ENCODE results near the gene UCN.
A peak's percentile ranks its signal among the peaks of the same experiment; 100 is the strongest.
"Not testable (repeated sequence)": the region's sequence is repeated elsewhere in the genome, so short reads cannot be mapped to it uniquely, and the experiment has no call there.

Gene UCN

DNA sequence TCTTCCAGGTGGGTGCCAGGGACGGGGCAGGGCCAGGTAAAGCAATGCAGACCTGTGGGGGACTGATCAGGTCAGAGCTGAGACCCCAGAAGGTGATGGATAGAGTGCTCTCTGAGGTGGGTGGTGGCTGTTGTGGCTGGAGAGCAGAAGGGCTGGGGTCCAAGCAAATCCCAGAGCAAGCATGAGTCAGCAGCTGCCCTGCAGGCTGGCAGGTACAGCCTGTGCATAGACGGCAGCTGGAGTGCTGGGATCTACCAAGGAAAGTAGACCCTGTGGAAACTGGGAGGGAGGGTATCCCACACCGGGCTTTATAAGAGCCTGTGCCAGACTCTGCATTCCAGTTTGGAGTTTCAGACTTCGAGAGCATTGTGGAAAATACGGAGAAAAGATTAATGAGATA lies 25.4 kb downstream of the UCN start:
- no peak for DNase-seq (ENCODE audit: low read depth)

DNA sequence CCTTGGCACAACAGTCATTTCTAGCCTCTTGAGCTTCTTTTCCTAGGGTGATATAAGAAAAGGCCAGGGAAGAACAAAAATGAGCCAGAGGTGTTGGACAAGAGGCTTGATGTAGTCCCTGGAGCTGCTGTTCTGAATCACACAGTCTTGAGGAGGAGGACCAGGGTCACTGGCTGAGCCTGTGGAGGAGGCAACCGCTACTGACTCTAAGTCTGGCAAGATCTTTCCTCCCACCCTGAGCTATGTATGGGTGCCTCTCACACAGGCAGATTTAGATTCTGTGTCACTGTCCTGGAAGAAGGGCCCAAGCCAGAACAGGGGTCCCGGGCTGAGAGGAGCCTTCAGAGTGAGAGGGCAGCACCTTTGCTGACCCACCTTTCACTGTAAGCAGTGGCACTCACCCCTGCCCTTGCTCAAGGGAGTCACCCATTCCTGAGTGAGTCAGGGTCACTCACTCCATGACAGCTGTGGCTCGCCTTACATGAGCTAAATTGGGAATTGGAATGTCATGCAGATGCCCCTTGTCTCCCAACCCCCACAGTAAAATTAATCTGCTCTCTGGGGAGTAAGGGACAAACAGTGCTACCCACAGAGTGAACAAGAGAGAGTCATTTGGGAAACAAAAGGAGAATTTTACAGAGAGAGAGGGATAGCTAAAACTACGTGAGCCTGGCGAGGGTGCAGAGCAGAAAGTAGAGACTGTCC lies 26.2 kb downstream of the UCN start, which contains the start of gene TRIM54:
Gene TRIM54, plus strand, starts transcription at position 575 of the 705 bp plus-strand sequence. CDS start 303 bp downstream, outside the sequence.
- DNase-seq (ENCODE audit: low read depth): no peak

DNA sequence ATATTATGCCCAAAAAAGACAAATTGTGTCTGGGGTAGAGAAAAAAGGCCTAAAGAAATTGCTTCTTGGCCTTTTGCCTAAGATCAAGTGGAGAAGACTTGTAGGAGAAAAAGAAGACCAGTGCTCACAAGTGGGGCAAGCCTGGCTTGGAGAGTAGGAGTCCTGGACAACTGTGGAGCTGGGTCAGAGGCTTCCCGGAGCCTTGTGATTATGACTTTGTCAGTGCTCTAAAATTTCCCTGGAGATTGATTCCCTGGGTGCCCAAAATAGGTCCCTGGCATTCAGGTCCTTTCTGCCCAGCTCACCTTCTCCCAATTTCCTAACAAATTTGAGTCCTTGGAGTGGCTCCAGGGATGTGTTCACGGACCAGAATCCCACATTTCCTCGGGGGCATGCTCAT lies 26.8 kb downstream of the UCN start:
- DNase-seq (ENCODE audit: low read depth): no peak

DNA sequence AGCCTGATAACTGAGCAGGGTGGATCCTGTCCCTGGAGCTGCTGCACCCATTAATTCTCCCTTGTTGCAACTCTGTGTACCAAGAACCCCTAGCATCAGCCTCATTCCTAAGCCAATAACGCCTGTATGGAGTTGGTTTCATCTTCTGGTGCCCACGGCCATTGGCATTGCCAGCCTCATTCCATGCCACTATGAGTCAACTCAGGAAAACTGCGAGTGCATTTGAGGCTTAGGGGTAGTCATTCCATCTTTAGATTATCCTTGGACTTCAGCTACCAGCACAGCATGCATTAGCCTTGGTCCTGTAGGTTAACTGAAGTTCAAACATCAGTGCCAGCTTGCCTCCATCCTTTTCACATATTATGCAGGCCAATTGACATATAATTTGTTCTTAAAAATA lies 27.4 kb downstream of the UCN start:
- DNase-seq (ENCODE audit: low read depth): no peak

DNA sequence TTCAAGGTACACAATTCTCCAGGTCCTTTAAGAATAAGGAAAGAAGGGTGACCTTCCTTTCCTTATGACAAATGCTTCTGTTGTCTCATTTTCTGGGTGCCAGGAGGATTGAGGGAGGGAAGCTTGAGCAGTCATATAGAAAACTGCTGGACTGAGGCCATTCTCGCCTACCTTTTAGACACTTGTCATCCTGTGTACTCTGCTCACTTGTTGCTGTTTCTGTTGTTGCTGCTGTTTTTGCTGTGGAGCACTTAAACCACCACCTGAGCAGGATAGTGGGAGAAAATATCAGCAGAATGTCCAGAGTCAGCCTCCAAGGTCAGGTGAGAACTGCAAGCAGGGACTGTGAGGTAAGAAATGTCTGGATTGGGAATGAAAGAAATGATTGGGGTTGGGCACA lies 30.2 kb downstream of the UCN start:
- no peak for DNase-seq (ENCODE audit: low read depth)

DNA sequence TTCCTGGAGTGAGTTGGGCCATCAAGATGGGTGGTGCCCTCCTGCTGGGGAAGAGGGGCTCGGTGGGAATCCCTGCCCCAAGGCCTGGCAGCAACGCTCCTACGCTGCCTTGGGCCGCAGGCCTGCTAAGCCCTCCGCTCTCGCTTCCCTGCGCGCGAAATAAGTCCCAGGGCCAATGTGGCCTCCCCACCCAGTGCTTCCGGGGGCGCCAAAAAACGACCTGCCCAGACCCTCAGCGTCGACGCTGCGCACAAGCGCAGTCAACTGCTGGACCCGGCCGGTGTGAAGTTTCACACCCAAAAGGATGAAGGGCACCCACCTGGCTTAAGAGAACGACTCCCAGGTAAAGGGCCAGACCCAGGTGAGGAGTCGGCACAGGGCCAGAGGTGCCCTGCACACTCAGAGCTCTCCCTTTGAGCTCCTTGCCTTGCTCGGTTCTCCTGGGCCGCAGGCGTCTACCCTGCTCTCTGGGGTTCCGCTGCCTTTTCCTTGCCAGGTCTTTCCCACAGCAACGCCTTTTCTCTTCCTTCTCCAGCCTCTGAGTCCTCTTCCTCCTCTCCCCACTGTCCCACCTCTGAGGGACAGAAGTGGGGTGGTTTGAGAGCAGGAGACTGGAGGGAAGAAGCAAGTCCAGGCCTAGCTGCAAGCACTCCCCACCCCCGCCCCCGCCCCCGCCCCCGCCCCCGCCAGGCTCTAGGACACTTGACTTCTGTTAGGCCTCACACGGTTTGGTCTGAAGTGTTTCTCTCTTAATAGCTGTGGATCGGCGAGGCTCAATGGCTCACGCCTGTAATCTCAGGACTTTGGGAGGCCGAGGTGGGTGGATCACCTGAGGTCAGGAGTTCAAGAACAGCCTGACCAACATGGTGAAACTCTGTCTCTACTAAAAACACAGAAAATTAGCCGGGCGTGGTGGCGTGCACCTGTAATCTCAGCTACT lies 32.8 kb downstream of the UCN start, which contains the start of gene DNAJC5G:
Gene DNAJC5G, plus strand, starts transcription at position 223 of the 940 bp plus-strand sequence. CDS start 1,296 bp downstream, outside the sequence.
- no peak for DNase-seq (ENCODE audit: low read depth)

DNA sequence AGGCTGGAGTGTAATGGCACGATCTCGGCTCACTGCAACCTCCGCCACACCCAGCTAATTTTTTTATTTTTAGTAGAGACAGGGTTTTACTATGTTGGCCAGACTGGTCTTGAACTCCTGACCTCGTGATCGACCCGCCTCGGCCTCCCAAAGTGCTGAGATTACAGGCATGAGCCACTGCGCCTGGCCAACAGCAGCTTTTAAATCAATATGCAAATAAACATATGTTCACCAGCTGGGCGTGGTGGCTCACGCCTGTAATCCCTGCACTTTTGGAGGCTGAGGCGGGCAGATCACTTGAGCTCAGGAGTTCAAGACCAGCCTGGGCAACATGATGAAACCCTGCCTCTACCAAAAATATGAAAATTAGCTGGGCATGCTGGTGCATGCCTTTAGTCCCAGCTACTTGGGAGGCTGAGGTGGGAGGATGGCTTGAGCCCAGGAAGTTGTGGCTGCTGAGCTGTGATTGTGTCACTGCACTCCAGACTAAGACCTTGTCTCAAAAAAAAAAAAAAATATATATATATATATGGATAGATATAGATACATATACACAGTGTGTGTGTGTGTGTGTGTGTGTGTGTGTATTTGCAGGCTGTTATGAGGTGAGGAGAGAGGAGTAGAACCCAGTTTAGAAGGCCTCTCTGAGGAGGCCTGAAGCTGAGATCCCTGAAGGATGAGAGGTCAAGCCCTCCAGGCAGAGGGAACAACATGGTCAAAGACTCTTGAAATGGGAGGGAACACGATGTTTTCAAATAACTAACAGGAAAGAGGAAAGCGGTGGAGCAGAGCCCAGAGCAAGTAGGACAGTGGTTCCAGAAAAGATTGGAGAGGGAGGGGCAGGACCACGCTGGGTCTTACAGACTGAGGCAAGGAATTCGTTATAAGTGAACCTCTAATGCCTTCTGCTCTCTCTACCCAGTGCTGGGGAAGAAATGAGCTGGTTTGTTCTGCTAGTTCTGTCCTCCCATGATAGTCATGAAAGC lies 35.4 kb downstream of the UCN start:
- not testable (repeated sequence) for DNase-seq (ENCODE audit: low read depth)

DNA sequence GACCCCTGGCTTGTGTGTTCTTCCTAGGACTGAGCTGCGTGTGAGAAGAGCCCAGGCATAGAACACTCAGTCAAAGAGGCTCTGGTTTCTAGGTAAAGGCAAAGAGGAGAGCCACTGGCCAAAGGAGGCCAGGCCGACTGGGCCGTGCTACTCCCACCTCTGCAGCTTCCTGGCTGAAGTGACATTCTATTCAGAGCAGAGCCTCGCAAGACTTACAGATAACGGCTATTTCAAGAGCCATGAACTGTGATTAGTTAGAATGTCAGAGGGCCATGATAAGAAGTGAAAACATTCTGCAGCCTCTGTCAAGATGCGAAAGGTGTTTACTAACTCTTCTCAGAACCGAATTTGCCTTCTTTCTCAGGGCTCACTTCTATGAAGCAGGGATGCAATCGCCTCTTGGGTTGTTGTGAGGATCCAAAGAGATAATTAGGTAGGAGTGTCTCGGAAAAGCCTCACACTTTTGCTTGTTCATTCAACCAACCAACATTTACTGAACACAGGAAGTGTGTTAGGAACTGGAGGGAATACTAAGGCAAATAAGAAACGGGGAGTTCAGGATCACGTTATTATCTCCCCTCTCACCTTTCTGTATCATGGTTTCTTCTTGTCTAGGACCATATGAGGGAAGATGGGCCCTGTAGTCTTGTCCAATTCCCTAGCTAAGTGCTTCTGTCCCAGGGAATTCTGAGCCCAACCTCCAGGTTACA lies 36.5 kb downstream of the UCN start:
- DNase-seq (ENCODE audit: low read depth): no peak

DNA sequence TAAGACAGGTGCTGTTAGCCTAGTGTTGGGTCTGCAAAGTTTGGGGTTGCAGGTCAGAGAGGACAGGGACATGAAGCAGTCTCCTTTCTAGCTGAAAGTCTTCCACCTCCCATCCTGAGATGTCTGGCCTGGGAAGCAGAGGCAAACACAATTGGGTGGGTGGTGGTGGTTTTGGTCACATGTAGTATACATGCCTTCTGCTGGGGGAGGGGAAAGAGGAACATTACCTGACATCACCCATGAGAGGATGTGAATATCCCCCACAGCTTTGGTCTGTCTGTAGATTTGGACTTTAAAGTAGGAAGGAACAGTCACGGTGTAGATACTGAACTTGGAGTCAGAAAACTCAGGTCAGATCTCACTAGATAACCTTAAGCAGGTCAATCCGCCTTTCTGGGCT lies 37.6 kb downstream of the UCN start:
- DNase-seq (ENCODE audit: low read depth): no peak

DNA sequence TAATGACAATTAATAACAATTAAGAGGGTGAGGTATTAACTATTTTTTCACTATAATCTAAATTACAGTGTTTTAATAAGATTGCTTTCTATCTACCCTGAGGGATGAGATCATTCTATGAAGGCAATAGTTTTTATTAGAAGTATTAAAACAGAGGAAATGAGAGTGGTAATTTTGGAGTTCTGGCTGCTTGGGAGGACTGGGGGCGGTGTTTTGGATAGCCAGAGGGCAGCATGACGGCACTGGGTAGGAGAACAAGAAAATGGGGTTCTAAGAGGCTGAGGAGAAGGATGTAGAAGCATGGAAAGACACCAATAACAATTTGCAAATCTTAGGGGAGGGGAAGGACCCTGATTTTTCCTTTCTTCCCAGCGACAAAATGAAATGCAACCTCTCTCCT lies 38.1 kb downstream of the UCN start:
- no peak for DNase-seq (ENCODE audit: low read depth)

DNA sequence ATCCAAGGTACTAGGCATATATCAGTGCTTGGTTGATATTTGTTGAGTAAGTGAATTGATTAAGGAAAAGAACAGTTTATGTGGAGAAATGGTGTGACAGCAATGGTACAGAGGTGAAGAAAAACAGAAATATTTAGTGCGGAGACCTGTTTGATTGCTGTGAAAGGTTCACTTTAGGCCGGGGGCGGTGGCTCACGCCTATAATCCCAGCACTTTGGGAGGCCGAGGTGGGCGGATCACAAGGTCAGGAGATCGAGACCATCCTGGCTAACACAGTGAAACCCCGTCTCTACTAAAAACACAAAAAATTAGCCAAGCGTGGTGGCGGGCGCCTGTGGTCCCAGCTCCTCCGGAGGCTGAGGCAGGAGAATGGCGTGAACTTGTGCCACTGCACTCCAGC lies 39.9 kb downstream of the UCN start:
- DNase-seq (ENCODE audit: low read depth): not testable (repeated sequence)

DNA sequence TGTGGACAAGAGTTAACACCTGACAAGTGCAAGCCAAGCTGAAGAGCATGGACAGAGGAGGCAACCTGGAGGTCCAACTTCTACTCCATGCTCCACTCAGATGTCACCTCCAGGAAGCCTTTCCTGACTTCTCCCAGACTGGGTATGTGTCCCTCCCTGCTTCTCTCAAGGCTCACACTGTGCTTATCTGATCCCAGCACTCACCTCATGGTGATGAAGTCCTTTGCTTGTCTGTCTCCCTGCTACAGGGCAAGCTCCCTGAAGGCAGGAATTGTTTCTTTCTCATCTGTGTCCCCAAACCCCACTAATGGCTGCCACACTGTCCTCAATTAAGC lies 42.7 kb downstream of the UCN start:
- no peak for DNase-seq (ENCODE audit: low read depth)

DNA sequence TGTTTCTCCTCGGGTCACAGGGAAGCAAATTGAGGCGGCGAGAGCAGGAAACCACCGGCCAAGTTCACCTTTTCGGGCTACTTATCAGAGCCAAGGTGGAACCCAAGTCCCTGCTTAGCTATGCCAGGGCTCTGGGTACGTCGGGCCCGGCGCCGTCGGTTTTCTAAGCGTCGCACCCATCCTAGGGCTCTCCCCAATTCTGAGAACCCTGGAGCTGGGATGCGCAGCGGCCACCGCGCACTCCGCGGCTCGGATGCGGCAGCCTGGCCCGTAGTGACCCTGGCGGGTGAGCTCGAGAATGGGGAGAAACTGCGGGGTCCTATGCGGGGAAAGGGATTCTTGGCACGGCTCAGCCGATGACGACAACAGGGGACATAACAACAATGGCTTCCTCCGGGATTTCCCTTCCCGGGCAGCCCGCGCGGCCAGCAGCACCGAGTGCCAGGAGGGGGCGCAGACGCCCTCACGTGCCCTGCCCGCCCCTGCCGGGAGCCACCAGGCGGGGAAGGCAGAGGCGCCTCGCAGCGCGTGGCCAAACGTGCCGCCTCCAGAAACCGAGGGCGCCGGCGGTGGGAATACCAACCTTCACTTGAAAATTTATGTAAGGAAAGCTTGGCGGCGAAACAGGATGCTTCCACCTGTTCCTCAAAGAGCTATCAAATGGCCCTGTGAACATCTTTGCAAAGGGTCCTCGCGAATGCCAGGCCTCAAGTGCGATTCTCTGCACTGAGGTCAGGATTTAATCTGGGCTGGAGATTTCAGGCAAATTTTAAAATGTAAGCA lies 43.3 kb downstream of the UCN start:
- DNase-seq (ENCODE audit: low read depth): peak; percentile 43

DNA sequence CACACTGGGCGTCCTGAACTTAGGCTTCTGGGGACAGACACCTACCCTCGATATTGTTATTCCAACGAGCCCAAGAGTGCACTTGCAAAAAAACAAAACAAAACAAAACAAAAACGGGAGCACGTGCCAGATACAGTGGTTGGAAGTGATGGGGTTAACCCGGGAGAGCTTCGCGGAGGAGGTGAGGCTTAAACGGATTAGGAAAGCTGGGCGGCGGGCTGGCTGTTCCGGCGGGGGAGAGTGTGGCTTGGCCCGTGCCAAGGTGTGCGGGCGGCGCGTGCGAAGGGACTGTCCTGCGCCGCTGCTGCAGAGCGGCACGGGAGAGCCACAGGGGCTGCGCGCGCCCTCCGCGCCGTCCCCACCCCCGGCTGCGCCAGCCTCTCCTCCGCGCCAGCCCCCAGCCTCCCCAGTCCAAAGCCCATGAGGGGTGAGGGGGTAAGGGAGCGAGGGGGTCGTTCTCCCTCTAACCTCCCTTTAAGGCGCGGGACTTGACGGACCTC lies 43.9 kb downstream of the UCN start:
- no peak for DNase-seq (ENCODE audit: low read depth)

DNA sequence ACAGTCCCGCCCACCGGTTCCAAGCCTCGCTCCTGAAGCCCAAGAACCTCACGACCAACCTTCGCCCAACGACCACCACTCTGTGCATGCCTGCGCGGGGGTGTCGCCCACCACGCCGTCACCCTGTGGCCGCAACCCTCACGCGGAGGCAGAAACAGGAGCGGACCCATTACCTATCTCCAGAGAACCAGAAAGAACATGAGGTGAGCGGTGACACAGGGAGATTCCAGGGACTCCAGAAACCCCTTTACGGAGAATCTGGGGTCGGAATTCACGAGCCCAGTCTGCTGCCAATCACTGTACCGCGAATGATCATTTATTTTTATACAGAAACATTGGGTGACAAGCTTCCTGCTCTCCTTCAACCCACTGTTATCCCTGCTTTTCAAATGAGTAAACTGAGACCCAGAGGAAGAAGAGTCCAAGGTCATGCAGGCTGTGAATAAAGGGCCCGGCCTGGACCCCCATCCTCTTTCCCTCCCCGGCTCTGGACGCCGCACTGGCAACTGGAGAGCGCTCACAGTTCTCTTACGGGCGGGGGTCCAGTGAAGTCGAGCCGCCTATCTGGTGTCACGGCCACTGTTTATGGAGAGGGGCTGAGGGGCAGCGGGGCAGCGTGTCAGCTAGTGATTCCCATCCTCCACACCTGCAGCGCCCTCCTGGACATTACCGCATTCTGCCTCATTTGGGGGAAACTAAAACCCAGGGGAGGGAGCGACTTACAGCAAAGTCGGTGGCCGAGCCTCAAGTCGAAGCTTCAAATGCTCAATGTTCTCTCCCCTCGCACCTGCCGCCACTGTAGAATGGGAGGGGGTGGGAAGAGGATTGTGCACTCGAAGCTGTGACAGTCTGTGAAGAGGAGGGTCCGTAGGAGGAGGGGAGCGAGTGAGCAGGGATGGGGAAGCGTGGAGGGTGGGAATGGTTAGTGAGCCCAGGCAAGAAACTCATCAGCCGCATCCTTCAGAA lies 44.7 kb downstream of the UCN start:
- no peak for DNase-seq (ENCODE audit: low read depth)

DNA sequence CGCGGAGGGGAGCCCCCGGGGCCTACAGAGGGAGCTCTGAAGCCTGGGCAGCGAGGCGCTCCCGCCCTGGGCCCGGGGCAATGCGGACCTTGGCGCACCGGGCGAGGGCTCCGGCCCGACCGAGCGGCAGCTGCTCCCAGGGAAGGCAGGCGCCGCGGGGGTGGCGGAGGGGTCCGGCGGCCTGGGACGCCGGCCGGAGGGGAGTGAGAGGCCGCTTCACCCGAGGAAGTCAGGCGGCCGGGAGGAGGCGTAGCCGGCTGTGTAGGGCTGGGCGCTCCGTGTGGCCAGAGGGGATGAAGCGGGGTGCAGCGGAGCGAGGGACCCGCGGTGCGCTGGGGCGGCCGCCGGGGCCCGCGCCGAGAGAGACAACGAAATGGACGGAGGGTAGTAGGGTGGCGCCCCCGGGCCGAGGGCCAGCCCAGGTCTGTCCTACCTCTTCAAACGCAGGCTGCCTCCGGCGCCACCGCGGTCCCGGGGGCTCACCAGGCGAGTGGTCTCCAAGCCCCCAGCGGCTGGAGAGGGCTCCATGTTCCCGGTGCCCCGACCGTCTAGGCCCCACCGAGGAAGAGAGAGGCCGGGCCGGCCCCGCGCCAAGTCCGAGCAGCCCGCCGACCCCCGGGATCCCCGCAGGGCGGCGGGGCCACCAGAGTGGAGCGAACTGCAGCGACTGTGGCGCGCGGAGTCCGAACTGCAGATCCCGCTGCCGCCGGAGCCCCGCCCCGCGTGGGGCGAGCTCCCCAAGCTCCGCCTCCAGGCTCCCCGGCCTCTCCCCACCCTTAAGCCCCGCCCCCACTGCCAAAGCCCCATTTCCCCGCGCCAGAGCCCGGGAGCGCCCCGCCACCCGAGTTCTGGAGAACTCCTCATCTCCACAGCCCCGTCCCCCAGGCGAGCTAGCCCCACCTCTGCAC lies 45.6 kb downstream of the UCN start, which contains the start of gene SLC30A3:
Gene SLC30A3, minus strand, starts transcription at position 669 of the 908 bp plus-strand sequence. Its CDS starts 141 bp downstream, at position 528.
- peak; percentile 42 for DNase-seq (ENCODE audit: low read depth)

DNA sequence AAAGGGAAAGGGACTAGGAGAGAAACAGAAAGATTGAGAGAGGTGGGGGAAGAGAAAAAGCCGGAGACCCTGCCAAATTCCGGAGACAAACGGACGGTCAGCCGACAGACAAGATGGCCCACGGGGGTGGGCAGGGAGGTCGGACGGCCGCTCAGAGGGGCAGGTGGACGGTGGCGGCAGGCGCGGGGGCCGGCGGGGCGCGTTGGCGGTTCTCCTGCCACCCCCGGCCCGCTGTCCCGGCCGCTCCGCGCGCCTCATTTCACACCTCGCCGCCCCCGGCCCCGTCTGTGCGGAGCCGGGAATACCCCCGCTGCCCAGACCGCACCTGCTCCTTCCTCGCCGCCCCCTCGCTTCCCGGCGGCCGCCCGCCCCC lies 46.3 kb downstream of the UCN start:
- DNase-seq (ENCODE audit: low read depth): no peak
